Keratinocyte (primary cell): ENCODE results near the gene ADGRB2.

Experiments used
- CTCF ChIP-seq, 3 experiments: IDR thresholded peaks in 1 of 3; conservative IDR thresholded peaks in 1 of 3; optimal IDR thresholded peaks in 1 of 3; 2 replicates in 2 of 3; 3 replicates in 1 of 3; pipeline versions ENCODE3 to v1.5.1; 2011; ENCODE audit warnings: low read length in 3 of 3, mild to moderate bottlenecking in 3 of 3, moderate library complexity in 2 of 3, control low read depth in 1 of 3, inconsistent platforms in 1 of 3; ENCODE audit not compliant: insufficient read depth in 2 of 3; ENCODE audit errors: extremely low read depth in 1 of 3
- EZH2 ChIP-seq: IDR thresholded peaks from one replicate; pipeline ENCODE4 v1.6.1; 2012; ENCODE audit warnings: inconsistent platforms, mild to moderate bottlenecking, low read length, moderate library complexity

- no peak for TF ChIP-seq EZH2
- no peak for TF ChIP-seq CTCF (optimal IDR thresholded peaks at IDR 0.05 in 1 of 3, IDR thresholded peaks at IDR 0.05 in 1 of 3, conservative IDR thresholded peaks at IDR 0.05 in 1 of 3; ENCODE audit: extremely low read depth in 1 of 3, insufficient read depth in 2 of 3, low read length in 3 of 3)
Observed at GRCh38 chr1:31781756-31782371, 17.7 kb upstream of the ADGRB2 start.
